Peyer's patch (tissue), 4 donors: ENCODE measurements around the gene SRRM2.
A peak's percentile ranks its signal among the peaks of the same experiment; 100 is the strongest.

Source experiments
- CTCF ChIP-seq, 6 experiments: fragments of 450-650 bp in 4 of 6; fragments of 200-600 bp in 2 of 6; sonication (generic) in 1 of 6; IDR thresholded peaks; one replicate each; pipeline ENCODE4 v1.5.1; 2017 to 2019; ENCODE audit warnings: antibody characterized with exemption in 6 of 6, mild to moderate bottlenecking in 3 of 6, moderate library complexity in 1 of 6
- POLR2A ChIP-seq, 2 donors: fragments of 450-650 bp; IDR thresholded peaks; one replicate each; pipeline ENCODE4 v1.5.1; 2017; ENCODE audit warnings: antibody characterized with exemption in 2 of 2, mild to moderate bottlenecking in 2 of 2, moderate library complexity in 2 of 2

- peak in 1 of 6 experiments; percentile 14 for TF ChIP-seq CTCF (IDR thresholded peaks at IDR 0.05)
- TF ChIP-seq POLR2A (IDR thresholded peaks at IDR 0.05), result no peak
Observed at GRCh38 chr16:2785101-2785991, 32.9 kb downstream of the SRRM2 start.
